GM19025 (cell line): ENCODE measurements around the gene FAIM2.

Source experiments
- ATAC-seq: cut with Tn5 transposase; IDR thresholded peaks from one replicate; pipeline ENCODE4 v1.9.1; 2021; ENCODE audit warnings: mild to moderate bottlenecking, low read depth, moderate library complexity; ENCODE audit not compliant: unreplicated experiment

FAIM2 gene

DNA sequence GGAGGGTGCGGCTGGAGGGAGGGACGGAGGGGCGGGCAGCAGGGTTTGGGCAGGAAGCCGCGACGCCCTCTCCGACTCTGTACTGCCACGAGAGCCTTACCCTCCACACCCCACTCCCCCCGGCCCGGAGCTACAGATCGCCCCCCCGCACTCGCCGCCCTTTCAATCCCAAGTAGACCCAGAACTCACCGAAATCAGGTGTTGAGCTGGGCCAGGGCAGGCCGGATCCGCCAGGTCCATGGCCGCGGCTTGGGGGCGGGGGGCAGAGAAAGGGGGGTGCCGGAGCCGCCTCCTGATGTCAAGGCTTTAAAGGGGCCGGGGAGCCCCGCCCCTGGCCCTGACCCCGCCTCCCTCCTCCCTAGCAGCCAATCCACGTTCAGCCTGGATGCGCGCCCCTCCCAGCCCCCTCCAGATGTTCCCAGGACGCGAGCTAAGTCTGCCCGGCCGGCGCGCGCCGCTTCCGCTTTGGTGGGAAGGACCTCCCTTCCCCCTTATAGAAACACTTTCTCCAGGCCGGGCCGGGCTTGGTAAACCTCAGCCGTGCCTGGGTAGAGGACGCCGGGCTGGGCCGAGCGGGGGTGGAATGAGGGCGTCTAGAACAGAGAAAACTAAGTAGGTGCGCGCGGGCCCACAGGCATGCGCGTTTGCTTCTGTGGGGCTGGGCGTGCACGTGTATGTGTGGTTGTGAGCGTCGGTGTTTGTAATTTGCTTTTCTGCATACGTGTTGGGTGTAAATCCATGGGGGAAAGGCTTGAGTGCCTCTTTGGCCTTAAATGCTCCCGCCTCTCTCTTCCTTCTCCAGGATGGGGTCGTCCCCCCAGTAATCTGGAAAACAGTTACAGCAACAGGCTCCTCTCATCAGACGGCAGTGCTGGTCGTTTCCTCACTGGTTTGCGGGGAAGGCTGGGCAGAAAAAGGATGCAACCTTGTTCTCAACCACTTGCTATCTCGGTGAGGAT lies 75.3 kb downstream of the FAIM2 start, which contains the start of gene NCKAP5L:
Gene NCKAP5L (minus strand): TSS at position 281 of the 959 bp plus-strand sequence. CDS start 24,369 bp downstream, outside the sequence.
- ATAC-seq: peak; percentile 88

DNA sequence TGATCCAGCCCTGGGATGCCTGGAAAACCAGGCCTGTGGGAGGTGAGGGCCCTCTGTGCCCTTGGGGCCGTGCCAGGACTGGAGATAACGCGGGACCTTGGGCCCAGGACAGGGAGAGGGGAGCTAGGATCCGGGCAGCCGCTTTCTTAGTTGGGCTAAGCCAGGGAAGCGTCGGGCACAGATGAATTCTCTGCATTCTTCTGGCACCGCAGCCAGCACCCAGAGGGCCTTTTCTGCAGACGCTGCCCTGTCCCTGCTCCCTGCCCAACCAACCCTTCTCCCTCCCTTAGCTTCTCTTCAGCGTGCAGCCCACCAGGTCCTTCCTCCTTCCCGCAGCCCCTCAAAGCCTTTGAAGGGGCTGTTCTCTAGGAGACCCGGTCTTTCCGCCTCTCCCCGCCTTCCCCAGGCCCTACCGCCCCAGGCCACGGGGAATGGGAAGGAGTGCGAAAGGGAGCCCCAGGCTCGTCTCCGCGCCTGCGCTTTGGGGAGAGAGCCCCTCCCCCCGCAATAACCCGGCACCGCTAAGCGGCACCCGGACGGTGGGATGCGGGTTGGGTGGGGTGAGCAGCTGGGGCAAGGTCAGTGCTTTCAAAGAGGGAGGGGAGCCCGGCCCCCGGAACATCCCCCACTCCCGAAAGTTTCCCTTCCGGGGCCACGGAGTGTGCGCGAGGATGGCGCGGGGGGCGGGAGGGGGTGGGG lies 76.2 kb downstream of the FAIM2 start:
- no peak for ATAC-seq

DNA sequence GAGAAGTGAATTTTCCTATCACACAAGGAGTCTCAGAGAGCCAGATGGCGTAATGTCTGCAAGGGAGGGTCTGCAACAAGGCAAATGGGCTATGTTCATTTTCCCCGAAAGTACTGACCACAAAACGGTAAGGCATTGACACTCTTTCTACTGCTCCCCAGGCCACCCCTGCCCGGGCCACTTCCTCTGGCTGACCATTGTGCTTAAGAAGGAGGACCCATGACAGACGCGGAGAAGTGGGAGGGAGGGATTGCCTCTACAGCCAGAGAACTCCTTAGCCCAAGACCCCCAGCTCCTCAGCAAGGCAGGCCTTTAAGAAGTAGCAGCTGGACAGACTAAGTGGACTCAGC lies 76.7 kb downstream of the FAIM2 start:
- no peak for ATAC-seq

DNA sequence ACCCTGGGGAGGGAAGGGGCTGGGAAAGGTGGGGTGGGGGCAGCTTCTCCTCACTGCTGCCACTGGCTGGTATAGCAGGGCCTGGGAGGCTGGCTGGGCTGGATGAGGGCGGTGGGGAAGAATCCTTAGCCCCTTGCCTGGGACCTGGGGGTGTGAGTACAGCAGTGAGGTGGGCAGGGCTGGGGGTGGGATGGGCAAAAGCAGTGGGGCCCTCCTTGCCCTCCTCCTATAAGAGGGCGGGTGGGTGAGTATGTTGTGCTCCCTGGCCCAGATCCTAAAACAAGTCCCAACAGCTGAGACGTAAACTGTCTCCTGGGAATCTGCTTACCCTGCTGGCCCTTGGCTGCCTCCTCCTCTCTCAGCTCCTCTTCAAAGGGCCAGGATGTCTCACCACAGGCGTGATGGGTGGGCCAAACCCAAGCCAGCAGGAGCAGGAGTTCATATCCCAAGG lies 77.7 kb downstream of the FAIM2 start:
- ATAC-seq: no peak

DNA sequence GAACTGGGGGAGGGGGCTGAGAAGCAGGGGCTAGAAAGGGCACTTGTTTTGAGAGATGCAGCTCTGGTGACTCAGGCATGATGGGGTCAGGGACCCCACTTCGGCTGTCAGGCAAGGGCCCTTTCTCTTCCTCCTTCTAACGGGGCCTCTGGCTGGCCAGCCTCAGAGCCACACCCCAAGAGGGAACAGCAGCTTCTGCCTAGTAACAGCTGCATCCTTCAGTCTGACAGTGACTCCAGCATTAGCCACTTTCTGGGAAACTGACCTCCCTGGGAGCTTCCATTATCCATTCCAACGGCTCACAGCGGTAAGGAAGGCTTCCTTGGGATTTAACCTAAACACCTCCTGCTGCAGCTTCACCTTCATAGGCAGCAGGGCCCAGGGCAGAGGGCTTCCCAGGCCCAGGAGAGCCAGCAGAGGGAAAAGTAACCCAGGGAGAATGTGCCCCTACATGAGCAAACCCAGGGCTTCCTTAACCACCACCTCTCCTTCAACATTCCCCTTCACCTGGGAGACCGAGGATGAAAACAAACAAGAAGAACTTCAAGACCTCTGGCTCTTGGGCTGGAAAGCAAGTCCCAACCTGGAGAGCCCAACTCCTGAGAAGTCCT lies 78.2 kb downstream of the FAIM2 start:
- no peak for ATAC-seq

DNA sequence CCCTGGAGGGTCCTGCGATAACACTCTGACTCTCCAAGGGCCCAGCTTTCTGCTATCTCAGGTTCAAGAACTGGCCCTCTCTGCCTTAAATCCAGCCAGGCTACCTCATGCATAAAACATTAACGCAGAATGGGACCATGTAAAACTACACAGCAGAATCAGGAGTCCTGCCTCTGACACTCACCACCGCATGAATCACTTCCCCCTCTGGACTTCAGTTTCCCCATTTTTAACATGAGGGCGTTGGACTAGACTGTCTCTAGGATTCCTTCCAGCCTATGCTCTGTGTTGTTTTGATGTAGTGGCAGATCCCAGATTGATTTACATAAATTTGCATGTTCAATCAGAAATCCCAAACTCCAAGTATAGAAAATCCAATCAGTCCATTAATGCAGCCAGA lies 78.8 kb downstream of the FAIM2 start:
- ATAC-seq: no peak

DNA sequence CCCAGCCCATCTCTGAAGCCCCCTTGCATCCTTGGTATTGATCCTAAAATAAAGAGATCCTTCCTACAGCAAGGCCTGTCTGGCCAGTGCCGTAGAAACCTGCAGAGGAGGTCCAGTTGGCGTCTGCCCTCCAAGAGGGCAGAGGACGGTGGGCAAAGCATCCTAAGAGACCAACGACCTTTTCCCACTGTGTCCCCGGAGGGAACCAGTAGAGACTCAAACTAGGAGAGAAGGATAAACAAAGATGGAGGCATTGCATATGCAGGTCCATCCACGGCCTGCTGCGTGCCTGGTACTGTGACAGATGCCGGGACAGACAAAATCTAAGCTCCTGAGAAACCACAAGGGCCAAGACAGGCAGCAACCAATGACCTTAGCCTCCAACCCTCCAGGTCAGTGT lies 79.3 kb downstream of the FAIM2 start:
- no peak for ATAC-seq

DNA sequence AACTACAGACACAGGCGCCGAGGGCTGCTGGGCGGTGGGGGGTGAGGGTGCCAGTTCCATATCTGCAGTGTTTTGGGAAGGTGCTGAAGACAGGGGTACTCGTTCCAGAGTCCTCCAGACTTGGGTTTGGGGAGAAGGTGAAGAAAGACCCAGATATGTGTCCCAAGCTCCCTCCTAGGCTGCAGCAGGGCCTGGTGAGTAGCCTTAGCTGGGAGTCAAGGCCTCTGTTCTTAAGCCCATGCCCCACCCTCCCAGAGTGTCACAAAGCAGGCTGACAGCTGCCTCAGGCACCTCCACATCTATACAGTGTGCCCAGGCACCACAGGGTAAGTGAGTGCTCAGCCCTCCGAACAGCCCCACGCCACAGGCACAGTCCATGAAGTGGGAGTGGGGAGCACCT lies 79.7 kb downstream of the FAIM2 start:
- no peak for ATAC-seq

DNA sequence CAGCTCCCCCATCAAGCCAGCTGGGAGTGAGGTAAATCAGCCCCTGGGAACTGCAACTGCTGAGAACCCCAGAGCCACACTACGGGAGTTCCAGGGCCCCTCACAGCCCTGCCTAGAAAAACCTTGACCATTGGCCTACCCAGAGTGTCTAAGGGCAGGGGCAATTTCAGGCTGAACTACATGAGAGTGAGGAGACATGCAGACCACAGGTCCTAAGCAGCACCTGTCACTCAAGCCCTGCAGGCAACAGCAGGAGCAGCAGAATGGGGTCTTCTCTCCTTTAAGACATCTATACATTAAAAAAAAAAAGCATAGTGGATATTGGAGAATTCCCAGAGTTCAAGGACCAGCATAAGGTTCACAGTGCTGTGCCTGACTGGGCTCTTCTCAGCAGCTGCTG lies 80.3 kb downstream of the FAIM2 start:
- no peak for ATAC-seq

DNA sequence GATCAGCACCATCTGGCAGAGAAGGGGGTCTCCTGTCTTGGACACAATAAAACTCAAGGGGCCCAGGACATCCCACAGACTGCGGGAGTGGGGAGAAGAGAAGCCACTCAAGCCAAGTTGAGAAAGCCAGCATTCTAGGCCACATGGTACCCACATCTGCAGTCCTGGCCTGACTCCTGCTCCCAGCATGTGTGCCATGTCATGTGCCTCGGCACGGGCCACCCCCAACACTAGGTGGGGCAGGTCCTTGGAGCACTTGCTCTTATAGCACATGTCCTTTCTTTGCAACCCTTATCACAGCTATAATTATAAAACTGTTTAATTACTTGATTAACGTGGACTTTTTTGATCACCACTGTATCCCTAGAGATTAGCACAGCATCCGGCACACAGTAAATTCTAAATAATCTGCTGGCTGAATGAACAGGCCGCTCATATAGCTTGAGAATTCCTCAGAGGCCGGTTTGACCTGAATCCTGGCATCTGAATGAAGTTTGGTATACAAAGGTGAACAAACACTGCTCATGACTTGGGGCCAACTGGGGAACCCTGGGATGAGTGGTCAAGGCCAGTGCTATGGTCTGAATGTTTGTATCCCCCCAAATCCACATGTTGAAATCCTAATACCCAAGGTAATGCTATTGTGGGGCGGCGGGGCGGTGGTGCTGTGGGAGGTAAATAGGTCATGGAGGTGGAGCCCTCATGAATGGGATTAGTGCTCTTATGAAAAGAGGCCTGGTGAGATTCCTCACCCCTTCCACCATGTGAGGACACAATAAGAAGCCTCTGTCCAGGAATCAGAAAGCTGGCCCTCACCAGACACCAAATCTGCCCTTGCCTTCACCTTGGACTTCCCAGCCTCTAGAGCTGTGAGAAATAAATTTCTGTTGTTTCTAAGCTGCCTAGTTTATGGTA lies 82.1 kb downstream of the FAIM2 start:
- no peak for ATAC-seq

DNA sequence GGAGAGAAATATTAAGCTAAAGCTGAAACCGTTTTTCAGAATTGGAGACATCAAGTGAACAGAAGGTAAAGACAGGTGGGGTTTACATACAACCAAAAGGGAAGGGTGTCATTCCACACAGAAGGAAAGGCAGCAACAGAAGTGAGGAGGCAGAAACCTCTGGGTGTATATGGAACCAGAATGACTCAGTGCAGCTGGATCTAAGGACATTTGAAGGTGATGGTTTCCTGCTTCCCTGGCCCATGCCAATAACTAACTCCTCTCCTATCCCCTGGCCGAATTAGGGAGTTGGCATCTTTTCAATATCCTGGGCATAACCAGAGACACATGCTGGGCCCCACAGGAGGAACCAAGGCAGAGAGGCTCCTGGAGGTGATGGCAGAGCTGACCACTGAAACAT lies 83.9 kb downstream of the FAIM2 start:
- no peak for ATAC-seq

DNA sequence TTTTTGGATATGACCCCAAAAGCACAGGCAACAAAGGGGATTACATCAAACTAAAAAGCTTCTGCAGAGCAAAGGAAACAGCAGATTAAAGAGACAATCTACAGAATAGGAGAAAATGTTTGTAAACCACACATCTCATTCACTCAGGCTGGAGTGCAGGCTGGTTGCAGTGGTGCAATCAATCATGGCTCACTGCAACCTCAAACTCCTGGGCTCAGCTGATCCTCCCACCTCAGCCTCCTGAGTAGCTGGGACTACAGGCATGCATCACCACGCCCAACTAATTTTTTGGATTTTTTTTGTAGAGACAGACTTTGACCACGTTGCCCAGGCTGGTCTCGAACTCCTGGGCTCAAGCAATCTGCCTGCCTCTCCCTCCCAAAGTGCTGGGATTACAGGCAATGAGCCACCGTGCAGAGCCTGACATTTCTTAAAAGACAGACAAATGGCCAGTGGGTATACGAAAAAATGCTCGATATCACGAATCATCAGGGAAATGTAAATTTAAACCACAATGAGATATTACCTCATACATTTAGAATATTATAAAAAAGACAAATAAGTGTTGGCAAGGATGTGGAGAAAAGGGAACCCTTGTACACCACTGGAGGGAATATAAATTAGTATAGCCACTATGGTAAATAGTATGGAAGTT lies 85.3 kb downstream of the FAIM2 start:
- no peak for ATAC-seq
